Fibroblast of skin of abdomen (primary cell): ENCODE measurements around the gene KANK2. TPM values are rescaled to one million over a fixed set of nuclear protein-coding genes. Genes with fewer than 3 reads are reported as not detected.
A peak's percentile ranks its signal among the peaks of the same experiment; 100 is the strongest.

Experiments
- DNase-seq: peaks from one replicate; pipeline ENCODE4 v3.0.0-alpha.2; 2013
- polyA plus RNA-seq, 2 experiments: library from polyadenylated mRNA; unstranded; fragments of 120-200 nt; gene quantifications; one replicate each; pipeline ENCODE4 v1.2.1, GENCODE V29; 2013; ENCODE audit not compliant: insufficient read length in 2 of 2

KANK2 gene
- polyA plus RNA-seq (2013, experiment 1 of 2; ENCODE audit: insufficient read length): 154 TPM
- polyA plus RNA-seq (2013, experiment 2 of 2; ENCODE audit: insufficient read length): 138 TPM

DNA sequence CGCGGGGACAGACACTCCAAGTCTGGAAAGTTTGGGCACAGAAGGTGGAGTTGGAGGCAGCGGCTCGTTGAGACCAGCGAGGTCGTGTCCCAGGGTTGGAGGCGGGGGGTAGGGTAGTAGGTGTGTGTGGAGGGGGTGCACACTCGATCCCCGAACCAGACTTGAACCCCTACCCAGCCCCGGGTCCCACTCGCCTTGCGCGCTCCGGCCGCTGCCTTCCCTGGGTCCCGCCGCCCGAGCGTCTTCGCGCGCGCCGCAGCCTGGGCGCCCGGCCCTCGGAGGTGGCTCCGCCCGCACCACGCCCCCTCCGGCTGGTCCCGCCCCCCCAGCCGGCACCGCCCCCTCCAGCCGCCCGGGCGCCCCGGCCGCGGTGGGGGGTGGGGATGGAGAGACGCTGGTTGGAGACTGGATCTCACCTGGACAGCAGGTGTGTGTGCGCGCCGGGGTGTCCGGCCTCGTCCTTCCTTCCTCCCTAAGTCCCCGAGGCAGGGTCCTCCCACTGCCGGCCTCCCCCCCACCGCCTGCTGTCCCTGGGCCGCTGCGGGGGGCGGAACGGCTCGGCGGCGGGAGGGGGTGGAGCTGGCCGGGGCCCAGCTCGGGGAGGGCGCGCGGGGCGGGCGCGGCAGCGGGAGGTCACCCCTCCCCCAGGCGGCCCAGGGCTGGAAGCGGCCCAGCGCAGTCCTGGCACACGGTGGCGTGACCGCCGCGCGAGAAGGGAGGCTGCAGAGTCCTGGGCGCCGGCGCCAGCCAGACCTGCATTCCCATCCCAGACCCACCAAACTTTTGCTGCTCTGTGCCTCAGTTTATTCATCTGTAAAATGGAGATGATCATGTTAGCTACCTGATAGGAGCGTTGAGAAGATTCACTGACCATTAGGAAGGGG lies at the start of gene KANK2:
TSS of gene KANK2 (minus strand) at position 255 of the 884 bp plus-strand sequence. CDS start 3,034 bp downstream, outside the sequence.
- DNase-seq: peak; percentile 77

DNA sequence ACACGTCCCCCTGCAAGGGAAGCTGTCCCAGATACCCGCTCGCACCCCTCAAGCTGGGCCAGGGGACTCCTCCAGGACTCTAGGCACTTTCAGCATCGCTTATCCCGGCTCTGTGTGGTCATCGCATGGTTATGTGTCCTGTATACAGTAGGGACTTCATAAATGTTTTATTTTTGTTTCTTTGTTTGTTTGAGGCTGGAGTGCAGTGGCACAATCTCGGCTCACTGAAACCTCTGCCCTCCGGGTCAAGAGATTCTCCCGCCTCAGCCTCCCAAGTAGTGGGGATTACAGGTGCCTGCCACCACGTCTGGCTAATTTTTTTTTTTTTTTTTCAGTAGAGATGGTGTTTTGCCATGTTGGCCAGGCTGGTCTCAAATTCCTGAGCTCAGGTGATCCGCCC lies 49.6 kb upstream of the KANK2 start:
- no peak for DNase-seq

DNA sequence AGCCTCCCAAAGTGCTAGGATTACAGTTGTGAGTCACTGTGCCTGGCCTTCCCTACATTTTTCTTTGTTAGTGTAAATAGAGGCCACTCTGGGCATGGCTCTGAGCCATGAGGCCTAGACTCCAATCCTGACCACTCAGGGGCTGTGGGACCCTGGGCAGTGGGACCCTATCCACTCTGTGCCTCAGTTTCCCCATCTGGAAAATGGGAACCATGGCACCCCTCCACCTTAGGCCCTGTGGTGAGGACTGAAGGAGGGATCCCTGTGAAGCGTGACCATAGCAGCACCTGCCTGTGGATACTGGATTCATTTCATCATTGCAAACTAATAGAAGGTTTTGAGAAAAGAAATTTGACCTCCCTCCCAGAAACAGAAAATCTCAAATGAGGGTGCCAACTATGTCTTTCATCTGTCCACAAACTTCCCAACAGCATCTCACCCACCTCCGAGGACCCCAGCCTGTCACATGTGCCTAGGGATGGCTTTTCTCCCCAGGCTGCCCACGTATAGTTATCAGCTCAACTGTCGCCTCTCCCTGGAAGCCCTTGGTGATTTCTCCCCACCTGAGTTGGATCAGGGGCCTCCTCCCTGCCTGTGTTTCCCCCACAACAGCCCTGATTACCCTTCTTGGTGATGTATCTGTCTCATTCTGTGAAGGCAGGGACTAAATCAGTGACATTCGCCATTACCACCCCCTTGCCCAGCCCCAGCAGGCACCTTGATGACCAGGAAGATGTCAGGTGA lies 47.7 kb upstream of the KANK2 start:
- DNase-seq: no peak

DNA sequence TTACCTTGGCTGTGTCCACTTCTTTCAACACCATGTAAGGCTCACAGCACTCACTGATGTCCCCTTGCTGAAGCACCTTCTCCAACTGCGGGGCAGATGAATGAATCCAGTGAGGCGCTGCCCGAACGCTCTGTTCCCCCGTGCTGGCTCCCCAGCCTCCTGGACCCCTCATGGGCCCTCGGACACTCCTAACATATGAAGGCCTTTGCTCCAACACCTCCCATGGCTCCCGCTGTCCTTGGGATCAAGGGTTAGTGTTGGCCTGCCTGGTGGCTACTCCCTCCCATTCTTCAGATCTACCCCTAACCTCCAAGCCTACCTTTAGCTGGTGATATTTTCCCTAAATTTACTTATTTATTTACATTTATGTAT lies 46.4 kb upstream of the KANK2 start:
- no peak for DNase-seq

DNA sequence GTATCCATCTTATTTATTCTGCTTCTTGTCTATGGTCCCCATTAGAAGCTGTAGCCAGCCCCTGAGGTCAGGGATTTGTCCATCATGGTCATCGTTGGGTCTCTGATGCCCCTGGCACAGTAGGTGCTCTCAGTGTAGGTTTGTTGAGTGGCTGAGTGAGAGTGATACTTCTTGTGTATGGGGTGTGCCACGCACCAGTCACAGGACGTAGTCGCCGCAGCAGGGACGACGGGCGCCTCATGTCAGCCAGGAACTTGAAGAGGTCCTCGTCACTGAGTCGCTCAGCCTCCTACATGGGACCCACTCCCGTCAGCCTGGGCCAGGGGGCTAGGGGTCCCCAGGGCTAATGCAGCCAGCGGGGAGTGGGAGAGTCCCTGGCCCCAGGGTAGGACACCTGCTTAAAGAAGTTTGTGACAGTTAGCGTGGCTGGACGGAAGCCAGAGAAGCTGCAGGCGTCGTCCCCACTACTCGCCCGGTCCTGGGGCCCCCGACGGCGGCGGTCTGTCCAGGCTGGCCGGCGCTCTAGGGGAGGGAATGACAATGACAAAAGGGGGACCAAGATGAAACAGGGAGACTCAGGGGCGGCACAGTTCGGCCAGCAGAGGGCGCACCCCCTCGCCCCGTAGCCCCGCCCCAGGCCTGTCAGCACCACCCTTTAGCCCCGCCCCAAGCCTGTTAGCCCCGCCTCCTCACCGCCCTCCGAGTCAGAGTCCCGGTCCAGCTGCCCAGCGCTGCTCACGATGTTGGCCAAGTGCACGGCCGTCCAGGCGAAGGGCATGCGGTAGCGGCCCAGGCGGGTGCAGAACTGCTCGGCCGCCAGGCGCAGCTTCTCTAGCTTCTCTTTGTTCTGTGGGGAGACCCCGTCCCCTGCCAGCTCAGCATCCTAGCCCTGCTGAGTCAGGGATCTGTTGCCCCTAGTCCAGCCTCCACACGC lies 45.8 kb upstream of the KANK2 start:
- DNase-seq: peak; percentile 44

DNA sequence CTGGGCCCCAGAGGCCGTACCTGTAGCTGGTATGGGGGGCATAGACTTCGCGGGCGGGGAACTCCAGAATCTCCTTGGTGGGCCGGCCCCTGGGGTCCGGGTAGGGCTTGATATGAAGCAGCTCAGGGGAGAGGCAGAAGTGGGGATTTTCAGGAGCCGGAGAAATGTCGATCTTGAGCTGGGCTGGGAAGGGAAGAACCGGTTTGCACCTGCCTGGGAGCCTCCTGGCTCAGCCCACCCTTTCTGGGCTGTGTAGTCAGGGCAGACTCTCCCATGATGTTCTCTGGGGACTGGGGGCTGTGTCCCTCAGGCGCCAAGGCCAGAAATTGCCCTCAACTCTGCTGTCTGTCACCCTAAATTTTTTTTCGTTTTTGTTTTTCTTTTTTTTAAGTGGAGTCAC lies 44.7 kb upstream of the KANK2 start:
- no peak for DNase-seq

DNA sequence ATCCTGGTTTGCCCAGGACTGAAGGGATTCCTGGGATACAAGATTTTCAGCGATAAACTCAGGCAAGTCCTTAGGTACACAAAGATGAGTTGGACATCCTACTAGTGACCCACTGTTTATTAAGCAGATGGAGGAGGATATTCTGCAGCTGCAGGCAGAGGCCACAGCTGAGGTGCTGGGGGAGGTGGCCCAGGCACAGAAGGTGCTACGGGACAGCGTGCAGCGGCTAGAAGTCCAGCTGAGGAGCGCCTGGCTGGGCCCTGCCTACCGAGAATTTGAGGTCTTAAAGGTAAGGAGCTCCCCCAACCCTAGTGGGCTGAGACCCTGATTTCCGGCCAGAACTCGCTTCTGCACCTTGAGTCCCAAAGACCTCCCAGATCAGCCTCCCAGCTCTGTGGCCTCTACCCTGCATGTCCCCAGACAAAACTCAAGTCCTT lies 42.7 kb upstream of the KANK2 start:
- DNase-seq: no peak

DNA sequence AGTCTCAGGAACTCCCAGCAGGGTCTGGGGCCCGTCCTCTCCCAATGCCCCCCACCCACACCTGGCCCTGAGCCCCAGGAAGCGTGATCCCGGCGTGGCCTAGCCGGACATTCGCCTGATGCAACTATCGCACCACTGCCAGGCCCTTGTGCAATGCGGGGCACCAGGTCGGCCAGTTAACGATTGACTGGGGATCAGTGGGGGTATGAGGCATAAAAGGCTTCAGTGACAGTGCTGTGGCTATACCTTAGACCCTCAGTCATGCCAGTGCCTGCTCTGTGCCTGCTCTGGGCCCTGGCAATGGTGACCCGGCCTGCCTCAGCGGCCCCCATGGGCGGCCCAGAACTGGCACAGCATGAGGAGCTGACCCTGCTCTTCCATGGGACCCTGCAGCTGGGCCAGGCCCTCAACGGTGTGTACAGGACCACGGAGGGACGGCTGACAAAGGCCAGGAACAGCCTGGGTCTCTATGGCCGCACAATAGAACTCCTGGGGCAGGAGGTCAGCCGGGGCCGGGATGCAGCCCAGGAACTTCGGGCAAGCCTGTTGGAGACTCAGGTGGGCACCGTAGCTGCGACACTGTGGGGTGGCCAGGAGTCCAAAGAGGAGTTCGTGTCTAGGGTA lies 42.1 kb upstream of the KANK2 start, which contains the start of gene ANGPTL8:
TSS of gene ANGPTL8 (plus strand) at position 243 of the 624 bp plus-strand sequence. CDS start at position 262, 19 bp downstream.
- no peak for DNase-seq

DNA sequence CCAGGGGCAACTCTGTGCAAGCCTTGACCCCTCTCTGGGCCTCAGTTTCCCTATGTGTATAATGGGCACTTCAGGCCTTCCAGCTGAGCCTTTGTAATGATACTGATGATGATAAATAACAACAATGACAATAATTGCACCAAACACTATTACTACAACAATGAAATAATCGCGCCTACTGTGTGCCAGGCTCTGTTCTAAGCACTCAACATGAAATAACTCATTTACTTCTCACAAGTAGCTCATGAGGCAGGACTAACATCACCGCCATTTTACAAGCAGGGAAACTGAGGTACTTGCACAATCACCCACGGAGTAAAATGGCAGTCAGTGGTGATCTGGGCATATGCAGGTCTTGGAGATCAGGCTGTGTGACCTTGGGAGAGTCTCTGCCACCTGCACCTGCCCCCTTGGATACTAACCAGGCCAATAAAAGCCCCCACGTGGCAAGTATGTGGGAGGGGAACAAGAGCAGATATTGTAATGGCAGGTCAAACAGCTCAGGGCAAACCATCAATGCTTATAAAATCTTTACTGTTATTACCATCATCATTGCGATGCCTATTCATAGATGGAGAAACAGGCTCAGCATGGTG lies 41.5 kb upstream of the KANK2 start:
- DNase-seq: no peak

DNA sequence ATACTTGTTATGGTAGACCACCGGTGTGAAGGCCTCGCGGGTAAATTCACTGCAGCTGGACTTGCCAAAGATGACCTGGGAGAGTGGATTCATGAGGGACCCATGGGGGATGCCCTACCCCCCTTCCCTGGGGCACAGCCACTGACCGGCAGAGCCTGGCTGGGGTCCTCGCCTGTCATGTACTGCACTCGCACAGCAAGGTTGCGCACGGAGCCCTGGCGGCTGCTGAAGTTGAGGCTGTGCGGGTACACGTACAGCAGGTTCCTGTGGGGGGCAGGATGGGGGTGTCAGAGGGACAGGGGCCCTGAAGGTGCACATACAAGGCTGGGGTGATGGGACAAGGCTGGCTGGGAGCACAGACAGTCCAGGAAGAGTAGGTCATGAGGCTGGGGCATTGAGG lies 40.7 kb upstream of the KANK2 start:
- DNase-seq: no peak

DNA sequence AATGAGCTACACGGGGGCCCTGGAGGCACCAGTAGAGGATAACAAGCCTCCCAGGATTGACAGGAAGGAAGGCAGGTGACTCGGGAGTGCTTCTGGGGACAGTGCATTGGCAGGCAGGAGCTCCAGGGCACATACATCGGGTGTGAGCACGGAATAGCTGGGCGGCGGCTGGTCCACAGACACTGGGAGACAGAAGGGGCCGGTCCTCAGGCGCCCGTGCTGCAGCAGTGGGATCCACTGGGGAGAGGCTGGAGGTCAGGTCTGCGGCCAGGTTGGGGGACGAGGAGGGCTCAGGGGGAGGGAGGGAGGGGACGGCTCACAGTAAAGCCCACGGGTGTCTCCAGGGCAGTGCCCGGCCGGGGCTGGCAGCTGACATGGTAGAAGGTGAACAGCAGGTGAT lies 40.0 kb upstream of the KANK2 start:
- no peak for DNase-seq

DNA sequence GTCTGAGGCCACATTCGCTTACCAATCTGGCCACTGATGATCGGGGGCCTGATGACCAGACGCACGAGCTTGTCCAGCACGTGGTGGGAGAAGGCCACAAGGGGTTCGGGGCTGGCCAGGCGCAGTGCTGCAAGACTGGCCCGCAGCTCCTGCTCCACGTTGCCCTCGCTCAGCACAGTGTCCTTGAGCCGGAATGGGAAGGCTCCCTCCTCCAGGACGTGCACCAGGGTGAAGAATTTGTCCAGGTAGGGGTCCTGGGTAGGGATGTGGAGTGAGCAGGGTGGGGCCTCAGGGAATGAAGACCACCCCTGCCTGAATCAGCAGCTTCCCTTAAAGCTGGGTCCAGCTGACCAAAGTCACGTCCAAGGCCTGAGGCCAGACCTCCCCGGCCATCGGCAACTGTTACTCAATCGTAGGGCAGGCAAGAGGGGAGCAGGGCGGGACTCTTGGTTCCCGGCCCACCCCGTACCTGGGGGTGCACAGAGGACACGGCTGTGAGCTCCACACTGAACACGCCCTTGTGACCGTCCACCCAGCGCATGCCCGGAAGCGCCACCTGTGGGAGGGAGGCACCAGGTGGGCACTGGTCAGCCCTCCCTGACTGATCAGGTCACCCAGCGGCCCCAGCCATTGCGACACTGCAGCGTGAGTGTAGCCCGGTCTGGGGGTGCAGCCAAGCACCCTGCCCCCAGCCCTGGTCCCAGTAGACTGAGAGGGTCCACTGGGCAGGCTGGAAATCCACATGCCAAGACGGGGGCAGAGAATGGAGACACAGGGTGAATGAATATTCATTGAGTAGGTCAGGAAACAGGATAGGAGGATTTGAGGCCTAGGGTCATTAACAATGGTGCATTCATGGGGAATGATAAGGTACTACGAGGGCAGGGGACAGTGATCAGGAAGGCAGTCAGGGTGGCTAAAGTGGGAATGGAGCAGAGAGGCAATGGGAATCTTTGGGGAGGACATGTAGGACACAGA lies 39.3 kb upstream of the KANK2 start:
- DNase-seq: no peak

DNA sequence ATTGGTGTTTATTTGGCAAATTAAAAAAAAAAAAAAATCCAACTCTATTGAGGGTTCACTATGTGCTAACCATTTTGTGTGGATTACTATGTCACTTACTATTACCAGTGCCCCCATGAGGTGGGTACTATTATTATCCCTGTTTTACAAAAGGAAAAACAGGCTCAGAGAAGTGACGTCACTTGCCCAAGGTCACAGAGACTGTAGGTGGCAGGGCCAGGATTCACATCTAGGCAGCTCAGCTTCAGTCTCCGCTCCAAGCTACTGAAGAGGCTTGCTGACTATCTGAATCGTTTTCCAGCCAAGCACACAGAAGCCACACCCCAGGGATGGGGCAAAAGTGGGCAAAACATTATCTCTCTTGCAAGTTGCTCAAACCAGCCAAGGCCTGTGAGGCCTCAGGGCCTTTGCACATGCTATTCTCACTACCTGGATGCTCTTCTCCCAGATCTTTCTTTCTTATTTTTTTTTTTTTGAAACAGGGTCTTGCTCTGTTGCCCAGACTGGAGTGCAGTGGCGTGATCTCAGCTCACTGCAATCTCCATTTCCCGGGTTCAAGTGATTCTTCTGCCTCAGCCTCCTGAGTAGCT lies 37.2 kb upstream of the KANK2 start:
- no peak for DNase-seq

DNA sequence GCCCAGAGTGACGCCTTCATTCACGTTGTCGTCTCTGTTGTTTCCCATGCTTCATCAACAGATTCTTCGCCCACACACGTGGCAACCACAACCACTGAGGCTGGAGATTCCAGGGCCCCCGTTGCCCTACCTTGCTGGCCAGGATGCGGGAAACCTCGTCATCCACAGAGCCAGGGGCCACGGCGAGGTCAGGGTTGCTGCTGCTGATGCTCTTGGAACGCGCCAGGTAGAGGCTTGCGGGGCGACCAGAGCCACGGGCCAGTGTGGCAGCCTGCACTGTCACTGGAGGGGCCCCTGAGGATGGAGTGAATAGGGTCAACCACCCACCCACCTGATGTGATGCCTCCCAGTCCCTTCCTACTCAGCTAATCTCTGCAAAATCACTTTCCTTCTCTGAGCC lies 35.7 kb upstream of the KANK2 start:
- DNase-seq: no peak

DNA sequence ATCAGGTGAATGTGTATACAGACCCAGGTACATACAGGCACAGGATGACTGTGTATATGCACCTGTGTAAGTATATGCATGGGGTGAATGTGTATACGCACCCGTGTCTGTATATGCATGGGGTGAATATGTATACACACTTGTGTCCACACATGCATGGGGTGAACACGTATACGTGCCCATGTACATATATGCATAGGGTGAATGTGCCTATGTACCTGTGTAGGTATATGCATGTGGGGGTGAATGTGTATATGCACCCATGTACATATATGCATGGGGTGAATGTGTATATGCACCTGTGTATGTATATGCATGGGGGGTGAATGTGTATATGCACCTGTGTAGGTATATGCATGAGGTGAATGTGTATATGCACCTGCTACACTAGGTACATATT lies 35.2 kb upstream of the KANK2 start:
- no peak for DNase-seq

DNA sequence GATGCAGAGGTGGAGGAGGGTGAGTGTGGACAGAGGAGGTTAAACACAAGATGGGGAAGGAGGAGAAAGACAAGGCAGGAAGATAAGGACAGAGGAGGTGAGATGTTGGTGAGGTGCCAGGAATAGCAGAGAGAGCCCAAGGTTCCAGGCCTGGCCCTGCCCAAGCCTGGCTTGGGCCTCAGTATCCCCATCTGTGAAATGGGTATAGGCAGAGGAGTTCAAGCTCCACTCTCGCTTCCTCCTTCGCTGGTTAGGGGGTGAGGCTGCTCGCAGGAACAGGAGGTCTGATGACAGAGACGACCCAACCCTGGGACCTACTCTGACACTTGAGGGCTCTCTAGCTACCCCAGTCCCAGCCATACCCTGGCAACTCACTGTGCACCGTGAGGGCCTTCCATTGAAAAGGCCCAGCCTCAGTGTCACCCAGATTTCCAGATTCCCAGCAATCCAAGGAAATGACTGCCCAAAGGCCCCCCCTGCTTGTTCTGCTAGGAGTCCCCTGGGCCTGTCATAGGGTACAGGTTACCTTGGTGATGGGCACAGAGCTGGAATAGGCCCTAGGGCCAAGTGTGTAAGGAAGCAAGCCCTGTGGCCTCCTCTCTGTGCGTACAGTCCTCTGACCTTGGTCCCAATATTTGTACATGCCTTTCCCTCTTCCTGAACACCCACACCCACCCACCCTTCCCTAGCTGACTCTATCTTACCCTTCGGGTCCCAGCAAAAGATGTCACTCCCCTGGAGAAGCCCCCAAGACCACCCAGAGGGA lies 33.5 kb upstream of the KANK2 start:
- no peak for DNase-seq

DNA sequence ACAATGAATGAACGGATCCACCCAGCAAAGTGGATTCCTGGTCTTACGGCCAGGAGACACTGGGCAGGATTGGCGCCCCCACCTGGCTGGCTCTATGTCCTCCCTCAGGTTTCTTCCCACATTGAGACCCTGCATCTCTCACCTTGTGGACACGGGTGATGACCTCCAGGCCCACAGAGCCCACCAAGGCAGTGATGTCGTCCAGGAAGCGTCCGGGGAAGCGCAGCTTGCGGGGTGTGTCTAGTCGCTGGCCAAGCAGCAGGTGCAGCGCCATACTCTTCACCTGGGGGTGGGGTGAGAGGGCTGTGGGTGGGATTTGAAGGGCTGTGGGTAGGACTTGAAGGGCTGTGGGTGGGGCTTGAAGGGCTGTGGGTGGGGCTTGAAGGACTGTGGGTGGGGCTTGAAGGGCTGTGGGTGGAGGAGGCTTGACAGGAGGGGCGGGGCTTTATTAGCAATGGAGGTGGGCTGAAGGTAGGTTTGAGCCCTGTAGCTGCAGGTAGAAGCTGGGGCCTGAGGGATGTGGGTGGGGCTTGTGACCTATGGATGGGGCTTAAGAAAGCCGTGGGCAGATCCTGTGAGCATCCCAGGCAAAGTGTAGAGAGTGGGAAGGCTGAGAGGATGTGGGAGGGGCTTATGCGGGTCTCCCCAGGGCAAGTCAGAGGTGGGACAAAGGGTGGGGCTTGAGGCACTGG lies 30.0 kb upstream of the KANK2 start:
- no peak for DNase-seq

DNA sequence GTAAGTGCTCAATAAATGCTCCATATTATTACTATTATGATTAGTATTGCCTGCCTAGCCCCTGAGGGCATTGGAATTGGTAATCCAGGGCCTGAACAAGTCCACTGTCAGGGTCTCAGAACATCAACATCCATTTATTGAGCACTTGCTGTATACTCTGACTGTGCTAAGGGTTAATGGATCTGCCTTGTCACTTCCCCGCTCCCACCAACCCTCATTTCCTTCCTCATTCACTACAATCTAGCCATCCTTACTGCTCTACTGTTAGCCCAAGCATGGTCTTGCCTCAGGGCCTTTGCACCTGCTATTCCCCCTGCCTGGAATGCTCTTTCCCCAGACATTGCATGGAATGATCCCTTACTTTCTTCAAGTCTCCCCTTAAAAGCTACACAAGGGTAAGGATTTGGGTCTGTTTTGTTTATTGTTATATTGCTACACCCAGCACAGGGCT lies 29.4 kb upstream of the KANK2 start:
- DNase-seq: no peak
